NCI-H524 (cell line): ENCODE measurements around the gene KCNIP1.
A peak's percentile ranks its signal among the peaks of the same experiment; 100 is the strongest.

Source experiments
- DNase-seq, 2 experiments: peaks; one replicate each; lab custom pipeline; 2025; lab: John Stamatoyannopoulos, UW

The KCNIP1 gene

GRCh38 chr5:170483701-170484458, 19.9 kb upstream of the KCNIP1 start:
- DNase-seq, result no peak

- no peak for DNase-seq
These were observed 19.4 kb upstream of the KCNIP1 start for GRCh38 chr5:170484459-170484831.

GRCh38 chr5:170484847-170485615, 18.8 kb upstream of the KCNIP1 start:
- no peak for DNase-seq

GRCh38 chr5:170485616-170485911, 18.3 kb upstream of the KCNIP1 start:
- DNase-seq, result no peak

- DNase-seq, result no peak
These were observed 17.4 kb upstream of the KCNIP1 start for GRCh38 chr5:170486371-170486770.

- no peak for DNase-seq
These were observed 15.2 kb upstream of the KCNIP1 start for GRCh38 chr5:170488570-170488969.

GRCh38 chr5:170489199-170489598, 14.6 kb upstream of the KCNIP1 start:
- DNase-seq, result no peak

GRCh38 chr5:170490381-170490780, 13.4 kb upstream of the KCNIP1 start:
- no peak for DNase-seq

- no peak for DNase-seq
These were observed 12.3 kb upstream of the KCNIP1 start for GRCh38 chr5:170491479-170491878.

GRCh38 chr5:170493028-170493820, 10.6 kb upstream of the KCNIP1 start:
- no peak for DNase-seq

GRCh38 chr5:170494041-170494440, 9.8 kb upstream of the KCNIP1 start:
- no peak for DNase-seq

GRCh38 chr5:170495825-170496661, 7.8 kb upstream of the KCNIP1 start:
- DNase-seq, result no peak

- no peak for DNase-seq
These were observed 7.2 kb upstream of the KCNIP1 start for GRCh38 chr5:170496662-170497028.

GRCh38 chr5:170497311-170498038, 6.3 kb upstream of the KCNIP1 start:
- DNase-seq, result no peak

GRCh38 chr5:170498811-170499351, 4.9 kb upstream of the KCNIP1 start:
- no peak for DNase-seq

- DNase-seq, result no peak
These were observed 4.2 kb upstream of the KCNIP1 start for GRCh38 chr5:170499621-170500020.

GRCh38 chr5:170501361-170501760, 2.5 kb upstream of the KCNIP1 start:
- DNase-seq, result no peak

GRCh38 chr5:170501931-170502330, 1.9 kb upstream of the KCNIP1 start:
- DNase-seq, result no peak

GRCh38 chr5:170504616-170505266, 921 bp downstream of the KCNIP1 start:
- peak; percentile 48 to 72 for DNase-seq

GRCh38 chr5:170508036-170508435, 4.2 kb downstream of the KCNIP1 start:
- DNase-seq, result no peak
